Measurements from ENCODE around the gene CDH18.

CDH18 gene

GRCh38 chr5:19987612-19988361, at the start of gene CDH18:
TSS of gene CDH18 (minus strand) at chr5:19988200. CDS start at chr5:19838986, 149,214 bp downstream.
- peak; percentile 88 for DNase-seq (ENCODE audit: low spot score)

GRCh38 chr5:20034717-20035116, 46.7 kb upstream of the CDH18 start:
- DNase-seq (ENCODE audit: low spot score) = no peak

GRCh38 chr5:20033881-20034280, 45.9 kb upstream of the CDH18 start:
- no peak for DNase-seq (ENCODE audit: low spot score)

- DNase-seq (ENCODE audit: low spot score) = no peak
Observed at GRCh38 chr5:20032896-20033295, 44.9 kb upstream of the CDH18 start.

- no peak for DNase-seq (ENCODE audit: low spot score)
Observed at GRCh38 chr5:20030125-20030524, 42.1 kb upstream of the CDH18 start.

- DNase-seq (ENCODE audit: low spot score) = no peak
Observed at GRCh38 chr5:20029266-20029665, 41.3 kb upstream of the CDH18 start.

- DNase-seq (ENCODE audit: low spot score) = no peak
Observed at GRCh38 chr5:20028506-20028905, 40.5 kb upstream of the CDH18 start.

- DNase-seq (ENCODE audit: low spot score) = no peak
Observed at GRCh38 chr5:20023686-20024180, 35.7 kb upstream of the CDH18 start.

GRCh38 chr5:20020247-20020646, 32.2 kb upstream of the CDH18 start:
- DNase-seq (ENCODE audit: low spot score) = no peak

GRCh38 chr5:20017021-20017420, 29.0 kb upstream of the CDH18 start:
- no peak for DNase-seq (ENCODE audit: low spot score)

- no peak for DNase-seq (ENCODE audit: low spot score)
Observed at GRCh38 chr5:20000416-20000815, 12.4 kb upstream of the CDH18 start.

GRCh38 chr5:19988457-19988856, 457 bp upstream of the CDH18 start:
- peak; percentile 9 for DNase-seq (ENCODE audit: low spot score)

GRCh38 chr5:19986806-19987205, 1.2 kb downstream of the CDH18 start:
- DNase-seq (ENCODE audit: low spot score) = no peak

- no peak for DNase-seq (ENCODE audit: low spot score)
Observed at GRCh38 chr5:19986031-19986619, 1.9 kb downstream of the CDH18 start.

- no peak for DNase-seq (ENCODE audit: low spot score)
Observed at GRCh38 chr5:19978476-19978875, 9.5 kb downstream of the CDH18 start.

GRCh38 chr5:19977099-19977498, 10.9 kb downstream of the CDH18 start:
- peak; percentile 41 for DNase-seq (ENCODE audit: low spot score)

- DNase-seq (ENCODE audit: low spot score) = no peak
Observed at GRCh38 chr5:19975795-19976194, 12.2 kb downstream of the CDH18 start.

- no peak for DNase-seq (ENCODE audit: low spot score)
Observed at GRCh38 chr5:19960451-19960850, 27.5 kb downstream of the CDH18 start.

GRCh38 chr5:19959830-19960384, 28.1 kb downstream of the CDH18 start:
- DNase-seq (ENCODE audit: low spot score) = no peak

GRCh38 chr5:19950897-19951296, 37.1 kb downstream of the CDH18 start:
- DNase-seq (ENCODE audit: low spot score) = no peak

GRCh38 chr5:19940192-19940591, 47.8 kb downstream of the CDH18 start:
- DNase-seq (ENCODE audit: low spot score) = no peak

- DNase-seq (ENCODE audit: low spot score) = no peak
Observed at GRCh38 chr5:19930451-19930850, 57.5 kb downstream of the CDH18 start.
